Tibial nerve (tissue), 3 donors: ENCODE results near the gene ZDHHC7.

ENCODE experiments used
- CTCF ChIP-seq, 5 experiments: fragments of 200-600 bp in 3 of 5; fragments of 450-650 bp in 2 of 5; sonication (generic) in 3 of 5; IDR thresholded peaks; one replicate each; pipeline ENCODE4 v1.5.1; 2016 to 2019; ENCODE audit warnings: antibody characterized with exemption in 5 of 5, mild to moderate bottlenecking in 3 of 5, moderate library complexity in 2 of 5
- POLR2A ChIP-seq, 2 donors: fragments of 450-650 bp; IDR thresholded peaks; one replicate each; pipeline ENCODE4 v1.6.1; 2017; ENCODE audit warnings: antibody characterized with exemption in 2 of 2, mild to moderate bottlenecking in 2 of 2, moderate library complexity in 2 of 2

GRCh38 chr16:84982434-84982833 is 28.9 kb downstream of the ZDHHC7 start:
- TF ChIP-seq CTCF (IDR thresholded peaks at IDR 0.05) (no peak), POLR2A (IDR thresholded peaks at IDR 0.05) (no peak)
